HepG2 (cell line): Measurements from ENCODE around the gene SRP72. TPM values are rescaled to one million over a fixed set of nuclear protein-coding genes. Genes with fewer than 3 reads are reported as not detected.

Experiments used
- ATAC-seq: fragments of 200-7000 bp; cut with Tn5 transposase; 3 replicates; pipeline ENCODE4 v1.9.1; 2020; ENCODE audit warnings: mild to moderate bottlenecking, moderate library complexity
- BruUV-seq: library from RNA; stranded (reverse); fragments of 400-500 nt; replicated peaks from 2 replicates; lab custom pipeline; 2021; lab: Mats Ljungman, UMichigan
- CTCF ChIA-PET: fragments of 300-600 bp; formaldehyde crosslinking; extraction: SDS; loops from one replicate; lab custom pipeline; 2021; ENCODE audit warnings: low total read pairs, inconsistent platforms, low intra/inter-chr PET ratio; lab: Yijun Ruan, JAX
- POLR2A ChIA-PET: fragments of 350-600 bp; sonication (Branson Sonifier 250); formaldehyde crosslinking; loops from one replicate; lab custom pipeline; 2020; ENCODE audit warnings: antibody characterized with exemption, inconsistent platforms; lab: Yijun Ruan, JAX
- DNase-seq: peaks from one replicate; pipeline ENCODE4 v3.0.0-alpha.2; 2015; ENCODE audit warnings: low spot score
- FAIRE-seq: peaks from 3 replicates; lab custom pipeline; 2011; peaks lifted over from hg19 to GRCh38; lab: Jason Lieb, UNC
- H2AFZ ChIP-seq: one replicate; pipeline ENCODE4 v1.6.1; 2011; ENCODE audit warnings: low read length, inconsistent platforms
- H3K27ac ChIP-seq: fragments of 300-600 bp; 3 replicates; pipeline ENCODE4 v1.8.0; 2011; ENCODE audit warnings: mixed run types, mild to moderate bottlenecking, mixed read lengths, low read length, inconsistent platforms; ENCODE audit not compliant: insufficient read depth; ENCODE audit errors: extremely low read length
- H3K27me3 ChIP-seq, 2 experiments: fragments of 200-600 bp in 1 of 2; 2 replicates in 1 of 2; 3 replicates in 1 of 2; pipeline versions ENCODE4 v1.6.0 to v1.8.0; 2011; ENCODE audit warnings: low read length in 2 of 2, mild to moderate bottlenecking in 2 of 2, moderate library complexity in 2 of 2, inconsistent platforms in 1 of 2; ENCODE audit not compliant: insufficient read depth in 2 of 2, control insufficient read depth in 1 of 2
- H3K36me3 ChIP-seq, 2 experiments: fragments of 200-600 bp in 1 of 2; replicated peaks in 1 of 2; 2 replicates in 1 of 2; 3 replicates in 1 of 2; pipeline versions ENCODE4 v1.5.1 to v1.8.0; 2011; ENCODE audit warnings: low read length in 2 of 2, inconsistent platforms in 1 of 2; ENCODE audit not compliant: insufficient read depth in 2 of 2, control insufficient read depth in 1 of 2
- H3K4me1 ChIP-seq: 2 replicates; pipeline ENCODE4 v1.5.1; 2012; ENCODE audit warnings: low read length, inconsistent platforms; ENCODE audit not compliant: insufficient read depth
- H3K4me2 ChIP-seq: 2 replicates; pipeline ENCODE4 v1.6.0; 2011; ENCODE audit warnings: low read depth, low read length, inconsistent platforms
- H3K4me3 ChIP-seq, 3 experiments: fragments of 200-600 bp in 1 of 3; sonication (generic), shearing (Covaris generic) in 1 of 3; replicated peaks in 1 of 3; 2 replicates each; pipeline ENCODE4 v1.5.1; 2011 to 2016; ENCODE audit warnings: low read length in 3 of 3, inconsistent platforms in 2 of 3, low read depth in 2 of 3, mild to moderate bottlenecking in 2 of 3, control low read depth in 1 of 3, mixed read lengths in 1 of 3; ENCODE audit not compliant: insufficient read depth in 1 of 3
- H3K79me2 ChIP-seq: one replicate; pipeline ENCODE4 v1.6.1; 2011; ENCODE audit warnings: low read length, inconsistent platforms; ENCODE audit not compliant: insufficient read depth
- H3K9ac ChIP-seq: 2 replicates; pipeline ENCODE4 v1.6.0; 2011; ENCODE audit warnings: mild to moderate bottlenecking, low read depth, low read length, inconsistent platforms; ENCODE audit not compliant: insufficient read depth
- H3K9me3 ChIP-seq: 2 replicates; pipeline ENCODE4 v1.5.1; 2012; ENCODE audit warnings: mild to moderate bottlenecking, low read length
- H4K20me1 ChIP-seq: 2 replicates; pipeline ENCODE4 v1.6.0; 2011; ENCODE audit warnings: inconsistent platforms, mild to moderate bottlenecking, low read length, moderate library complexity; ENCODE audit not compliant: insufficient read depth
- BORCS8-MEF2B ChIP-seq: sonication (generic); formaldehyde crosslinking; IDR thresholded peaks from 2 replicates; pipeline ENCODE4 v1.8.0; 2022; ENCODE audit warnings: mild to moderate bottlenecking, missing genetic modification reagents
- CENPBD1 ChIP-seq: sonication (generic); formaldehyde crosslinking; IDR thresholded peaks from 2 replicates; pipeline ENCODE4 v1.8.0; 2022; ENCODE audit warnings: missing genetic modification reagents, low read depth, mild to moderate bottlenecking, borderline replicate concordance
- EEA1 ChIP-seq: sonication (generic); formaldehyde crosslinking; IDR thresholded peaks from 2 replicates; pipeline ENCODE4 v1.5.1; 2020; ENCODE audit warnings: mild to moderate bottlenecking, missing genetic modification reagents, borderline replicate concordance
- GATAD1 ChIP-seq: IDR thresholded peaks from 2 replicates; pipeline ENCODE4 v1.6.1; 2016; ENCODE audit warnings: missing genetic modification reagents, missing compliant biosample characterization
- GLI4 ChIP-seq: sonication (generic); formaldehyde crosslinking; IDR thresholded peaks from 2 replicates; pipeline ENCODE4 v1.5.1; 2020; ENCODE audit warnings: missing genetic modification reagents, mild to moderate bottlenecking, moderate library complexity, borderline replicate concordance
- HCFC1 ChIP-seq: fragments of 150-350 bp; IDR thresholded peaks from 2 replicates; pipeline ENCODE4 v1.6.1; 2014; ENCODE audit warnings: low read depth, low read length
- JUNB ChIP-seq: sonication (generic); formaldehyde crosslinking; IDR thresholded peaks from 2 replicates; pipeline ENCODE4 v1.8.0; 2022; ENCODE audit warnings: missing genetic modification reagents, mild to moderate bottlenecking, borderline replicate concordance
- MLX ChIP-seq: IDR thresholded peaks from 2 replicates; pipeline ENCODE4 v1.6.1; 2016
- NFE2 ChIP-seq: sonication (generic); formaldehyde crosslinking; IDR thresholded peaks from 2 replicates; pipeline ENCODE4 v1.4.0; 2020; ENCODE audit warnings: missing genetic modification reagents
- NFRKB ChIP-seq: fragments of 450-650 bp; IDR thresholded peaks from 2 replicates; pipeline ENCODE4 v1.6.1; 2017
- POGK ChIP-seq: sonication (generic); formaldehyde crosslinking; conservative IDR thresholded peaks from 2 replicates; pipeline ENCODE4 v1.8.0; 2022; ENCODE audit warnings: mild to moderate bottlenecking, moderate library complexity, missing genetic modification reagents
- RBAK ChIP-seq: sonication (generic); formaldehyde crosslinking; IDR thresholded peaks from 2 replicates; pipeline ENCODE4 v1.5.1; 2020; ENCODE audit warnings: mild to moderate bottlenecking, missing genetic modification reagents
- RFXANK ChIP-seq: IDR thresholded peaks from 2 replicates; pipeline ENCODE4 v1.6.1; 2016
- SRSF4 ChIP-seq: fragments of 200-400 bp; formaldehyde crosslinking; IDR thresholded peaks from one replicate; pipeline ENCODE4 v1.6.1; 2018; ENCODE audit warnings: mild to moderate bottlenecking, low read depth, low read length, moderate library complexity; ENCODE audit not compliant: poor library complexity, severe bottlenecking
- TOE1 ChIP-seq: sonication (generic); formaldehyde crosslinking; IDR thresholded peaks from 2 replicates; pipeline ENCODE4 v1.4.0; 2020; ENCODE audit warnings: mild to moderate bottlenecking, missing genetic modification reagents
- U2AF2 ChIP-seq: fragments of 200-400 bp; formaldehyde crosslinking; IDR thresholded peaks from 2 replicates; pipeline ENCODE4 v1.6.1; 2017; ENCODE audit warnings: low read depth, mild to moderate bottlenecking, low read length
- ZFP36L1 ChIP-seq: sonication (generic); formaldehyde crosslinking; IDR thresholded peaks from 2 replicates; pipeline ENCODE4 v1.8.0; 2022; ENCODE audit warnings: mild to moderate bottlenecking, missing genetic modification reagents, moderate library complexity
- WGBS: methylation state at CpG from one replicate; pipeline ENCODE4 v1.1.6; 2017; ENCODE audit warnings: low lambda C conversion rate; 5-methylcytosine and 5-hydroxymethylcytosine counted together
- in situ Hi-C: cut with HindIII; loops from 2 replicates; pipeline ENCODE4 v1.10.0; 2017; ENCODE audit warnings: low pct_unique_long_range_greater_than_20kb; ENCODE audit not compliant: extremely low pct_ligation_motif_present
- intact Hi-C: fragments of 100-400 bp; cut with micrococcal nuclease; formaldehyde crosslinking; loops from one replicate; pipeline ENCODE4 v1.10.0; 2022; ENCODE audit not compliant: unreplicated experiment
- polyA plus RNA-seq, 8 experiments: library from polyadenylated mRNA; depleted of rRNA in 3 of 8; stranded (reverse) in 7 of 8; unstranded in 1 of 8; fragments of >200 nt; fragmentation: Illumina TruSeq in 4 of 8; extraction: Trizol in 4 of 8; gene quantifications; 2 replicates each; pipeline versions ENCODE4 v1.2.1 to v1.2.3, GENCODE V29; 2011 to 2016; ENCODE audit warnings: low read depth in 4 of 8, missing spikeins in 1 of 8, mixed read lengths in 1 of 8; ENCODE audit not compliant: insufficient read depth in 1 of 8
- total RNA-seq, 5 experiments: library from RNA; depleted of rRNA; stranded (reverse); fragments of >200 nt; fragmentation: Illumina TruSeq; extraction: Trizol; gene quantifications; 2 replicates each; pipeline ENCODE4 v1.2.3, GENCODE V29; 2016; ENCODE audit warnings: low read depth in 1 of 5

Gene SRP72
- total and polyA plus RNA-seq, 2 of the 13 experiments (the other 11 are each of a cell fraction or from before 2014, with no cell fraction given) = 64.9 to 75.6 TPM

- Histone ChIP-seq H3K4me3 (no peak overlapping the region), H3K9ac (no peak overlapping the region), H3K9me3 (no peaks in the 10 kb centered on the region), H4K20me1 (no peaks in the 10 kb centered on the region), H3K4me2 (no peak overlapping the region), H2AFZ (no peak overlapping the region), H3K27ac (no peak overlapping the region), H3K79me2 (no peaks in the 10 kb centered on the region), H3K27me3 (no peaks in the 10 kb centered on the region; a peak in 1 of 5 replicates), H3K4me1 (no peaks in the 10 kb centered on the region), H3K36me3 (peaks cover 9 to 63% of the 10 kb centered on the region in 2 experiments)
- ChIA-PET POLR2A (no interaction called here), CTCF (no interaction called here)
- intact Hi-C loops (no loop called here), in situ Hi-C loops (no loop called here)
- WGBS = 97% methylated on average over 5 of the region's 5 CpGs
- FAIRE-seq (no peak), ATAC-seq (no peak), DNase-seq (no peak)
- TF ChIP-seq ZFP36L1 (CRISPR knock-in tag) (no peak), EEA1 (CRISPR knock-in tag) (no peak), JUNB (CRISPR knock-in tag) (no peak), POGK (CRISPR knock-in tag) (no peak), SRSF4 (no peak), U2AF2 (no peak), MLX (CRISPR knock-in tag) (no peak), BORCS8-MEF2B (CRISPR knock-in tag) (no peak), GLI4 (CRISPR knock-in tag) (no peak), TOE1 (CRISPR knock-in tag) (no peak), CENPBD1 (CRISPR knock-in tag) (no peak), NFE2 (CRISPR knock-in tag) (no peak), RBAK (no peak), RFXANK (CRISPR knock-in tag) (no peak), HCFC1 (no peak), GATAD1 (CRISPR knock-in tag) (no peak), NFRKB (no peak)
- BruUV-seq = no TSS peak
Observed at GRCh38 chr4:56477192-56477702, 9.8 kb downstream of the SRP72 start.
